Measurements from ENCODE around the gene ZFP69.

The ZFP69 gene

GRCh38 chr1:40508375-40509341, 31.6 kb downstream of the ZFP69 start, which contains the start of gene EXO5 (continued):
- TF ChIP-seq ZNF341 (tag by site-specific recombination; IDR thresholded peaks at IDR 0.05; ENCODE audit: low read depth) (peak; percentile 91), WT1 (tag by site-specific recombination; IDR thresholded peaks at IDR 0.05) (no peak), ZBTB44 (tag by site-specific recombination; IDR thresholded peaks at IDR 0.05) (no peak), ZNF416 (tag by site-specific recombination; IDR thresholded peaks at IDR 0.05) (no peak), ZNF585B (tag by site-specific recombination; IDR thresholded peaks at IDR 0.05) (0 out of 2 replicates have a peak, but pooled peaks have one; percentile 3), ZNF202 (tag by site-specific recombination; IDR thresholded peaks at IDR 0.05; ENCODE audit: borderline replicate concordance) (no peak), ZNF623 (tag by site-specific recombination; IDR thresholded peaks at IDR 0.05) (no peak), ZBTB48 (tag by site-specific recombination; IDR thresholded peaks at IDR 0.05) (peak; percentile 97), ZNF2 (tag by site-specific recombination; IDR thresholded peaks at IDR 0.05) (peak; percentile 57), ZNF704 (tag by site-specific recombination; IDR thresholded peaks at IDR 0.05) (no peak), MZF1 (tag by site-specific recombination; IDR thresholded peaks at IDR 0.05; ENCODE audit: borderline replicate concordance) (peak; percentile 31; the same call in 1 of the 2 replicates), ZNF37A (tag by site-specific recombination; IDR thresholded peaks at IDR 0.05) (no peak), PRDM10 (tag by site-specific recombination; IDR thresholded peaks at IDR 0.05) (peak; percentile 84), ZNF664 (tag by site-specific recombination; IDR thresholded peaks at IDR 0.05) (no peak), ZNF175 (tag by site-specific recombination; IDR thresholded peaks at IDR 0.05) (no peak), ZNF174 (tag by site-specific recombination; IDR thresholded peaks at IDR 0.05) (no peak), ZFHX2 (tag by site-specific recombination; conservative IDR thresholded peaks at IDR 0.05) (peak; percentile 94), KLF8 (tag by site-specific recombination; IDR thresholded peaks at IDR 0.05) (peak; percentile 83), SETDB1 (IDR thresholded peaks at IDR 0.05; ENCODE audit: insufficient read length, low read length) (peak; percentile 92), ZNF501 (tag by site-specific recombination; IDR thresholded peaks at IDR 0.05) (peak; percentile 94), ZNF112 (tag by site-specific recombination; IDR thresholded peaks at IDR 0.05) (no peak), ZNF24 (tag by site-specific recombination; IDR thresholded peaks at IDR 0.05) (0 out of 2 replicates have a peak, but pooled peaks have one; percentile 49), YY1 (tag by site-specific recombination; IDR thresholded peaks at IDR 0.05) (peak; percentile 39), ZNF626 (tag by site-specific recombination; IDR thresholded peaks at IDR 0.05) (no peak), MYNN (tag by site-specific recombination; IDR thresholded peaks at IDR 0.05; ENCODE audit: borderline replicate concordance) (no peak), ZSCAN30 (tag by site-specific recombination; IDR thresholded peaks at IDR 0.05) (peak; percentile 79), PRDM4 (tag by site-specific recombination; IDR thresholded peaks at IDR 0.05) (0 out of 2 replicates have a peak, but pooled peaks have one; percentile 19), ZNF449 (tag by site-specific recombination; IDR thresholded peaks at IDR 0.05) (peak; percentile 23; the same call in 1 of the 2 replicates)
